ENCODE measurements around the gene MARK3.

The MARK3 gene

GRCh38 chr14:103443111-103443510, 57.9 kb downstream of the MARK3 start:
- no peak for DNase-seq

- no peak for DNase-seq
Measured at GRCh38 chr14:103444837-103445524, 59.8 kb downstream of the MARK3 start.

- DNase-seq, result no peak
Measured at GRCh38 chr14:103445806-103446205, 60.6 kb downstream of the MARK3 start.

- DNase-seq, result no peak
Measured at GRCh38 chr14:103448097-103448496, 62.9 kb downstream of the MARK3 start.

GRCh38 chr14:103449634-103450161, 64.5 kb downstream of the MARK3 start:
- no peak for DNase-seq

GRCh38 chr14:103450416-103450815, 65.2 kb downstream of the MARK3 start:
- DNase-seq, result no peak

- no peak for DNase-seq
Measured at GRCh38 chr14:103451401-103451800, 66.2 kb downstream of the MARK3 start.

- DNase-seq, result no peak
Measured at GRCh38 chr14:103453791-103454190, 68.6 kb downstream of the MARK3 start.

GRCh38 chr14:103456167-103456835, 71.1 kb downstream of the MARK3 start:
- no peak for DNase-seq

- DNase-seq, result no peak
Measured at GRCh38 chr14:103460415-103460814, 75.2 kb downstream of the MARK3 start.

GRCh38 chr14:103463149-103463548, 77.9 kb downstream of the MARK3 start:
- no peak for DNase-seq

- DNase-seq, result no peak
Measured at GRCh38 chr14:103463851-103464250, 78.6 kb downstream of the MARK3 start.

GRCh38 chr14:103472939-103473338, 87.7 kb downstream of the MARK3 start:
- DNase-seq, result no peak

- DNase-seq, result no peak
Measured at GRCh38 chr14:103474893-103475292, 89.7 kb downstream of the MARK3 start.

- DNase-seq, result no peak
Measured at GRCh38 chr14:103476065-103476464, 90.8 kb downstream of the MARK3 start.

GRCh38 chr14:103476631-103477030, 91.4 kb downstream of the MARK3 start:
- DNase-seq, result no peak

GRCh38 chr14:103480595-103480994, 95.4 kb downstream of the MARK3 start:
- peak in 1 of 2 experiments; percentile 4 for DNase-seq

GRCh38 chr14:103483600-103483999, 98.4 kb downstream of the MARK3 start:
- DNase-seq, result no peak

- no peak for DNase-seq
Measured at GRCh38 chr14:103485504-103485903, 100.3 kb downstream of the MARK3 start.

GRCh38 chr14:103488071-103488470, 102.9 kb downstream of the MARK3 start:
- no peak for DNase-seq

GRCh38 chr14:103488960-103489359, 103.7 kb downstream of the MARK3 start:
- DNase-seq, result no peak

- no peak for DNase-seq
Measured at GRCh38 chr14:103489621-103490020, 104.4 kb downstream of the MARK3 start.

- DNase-seq, result no peak
Measured at GRCh38 chr14:103491691-103492090, 106.5 kb downstream of the MARK3 start.

- DNase-seq, result no peak
Measured at GRCh38 chr14:103492156-103492925, 107.1 kb downstream of the MARK3 start.
